ENCODE measurements around the gene PLEKHH2.
"Not testable (repeated sequence)": the region's sequence is repeated elsewhere in the genome, so short reads cannot be mapped to it uniquely, and the experiment has no call there.

Gene PLEKHH2

DNA sequence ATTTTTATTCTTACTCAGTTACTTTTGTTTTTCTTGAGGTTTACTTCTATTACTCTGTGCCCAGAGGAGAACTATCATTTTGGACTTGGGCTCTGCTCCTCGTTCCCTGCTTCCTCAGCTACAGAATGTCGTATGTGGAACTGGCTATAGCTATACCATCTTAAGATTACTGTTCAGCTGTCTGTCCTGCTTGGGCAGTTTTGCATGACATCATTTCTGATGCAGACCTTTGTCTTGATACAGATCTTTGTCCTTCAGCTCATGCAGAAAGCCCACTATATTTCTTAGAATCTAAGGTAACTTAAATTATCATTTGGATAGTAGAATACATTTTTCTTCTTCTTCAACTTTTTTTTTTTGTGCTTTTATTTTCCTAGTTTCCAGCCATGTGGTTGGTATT is 52.9 kb downstream of the PLEKHH2 start:
- ATAC-seq (ENCODE audit: insufficient read depth, low read depth), result no peak
- Histone ChIP-seq H3K79me2 (ENCODE audit: insufficient read depth, low read length) (no peaks in the 10 kb centered on the region), H3K36me3 (ENCODE audit: insufficient read depth, low read length) (no peaks in the 10 kb centered on the region), H2AFZ (ENCODE audit: low read depth, low read length) (no peak overlapping the region), H3K4me1 (ENCODE audit: insufficient read depth, low read length) (no peaks in the 10 kb centered on the region), H3K9me3 (ENCODE audit: insufficient read depth, low read length, severe bottlenecking) (no peaks in the 10 kb centered on the region), H3K27ac (ENCODE audit: low read length) (no peak overlapping the region), H4K20me1 (ENCODE audit: insufficient read depth, low read length) (no peaks in the 10 kb centered on the region), H3K27me3 (ENCODE audit: insufficient read depth, low read length, poor library complexity) (no peaks in the 10 kb centered on the region), H3K9ac (ENCODE audit: low read depth, low read length) (no peak overlapping the region), H3K4me3 (ENCODE audit: low read depth in 1 of 2, low read length in 2 of 2) (no peak overlapping the region), H3K4me2 (ENCODE audit: insufficient read depth, low read length) (no peak overlapping the region)
- no peak for TF ChIP-seq EZH2 (IDR thresholded peaks at IDR 0.05; ENCODE audit: borderline replicate concordance, low read depth, low read length, severe bottlenecking)
- TF ChIP-seq, protein P1, sequence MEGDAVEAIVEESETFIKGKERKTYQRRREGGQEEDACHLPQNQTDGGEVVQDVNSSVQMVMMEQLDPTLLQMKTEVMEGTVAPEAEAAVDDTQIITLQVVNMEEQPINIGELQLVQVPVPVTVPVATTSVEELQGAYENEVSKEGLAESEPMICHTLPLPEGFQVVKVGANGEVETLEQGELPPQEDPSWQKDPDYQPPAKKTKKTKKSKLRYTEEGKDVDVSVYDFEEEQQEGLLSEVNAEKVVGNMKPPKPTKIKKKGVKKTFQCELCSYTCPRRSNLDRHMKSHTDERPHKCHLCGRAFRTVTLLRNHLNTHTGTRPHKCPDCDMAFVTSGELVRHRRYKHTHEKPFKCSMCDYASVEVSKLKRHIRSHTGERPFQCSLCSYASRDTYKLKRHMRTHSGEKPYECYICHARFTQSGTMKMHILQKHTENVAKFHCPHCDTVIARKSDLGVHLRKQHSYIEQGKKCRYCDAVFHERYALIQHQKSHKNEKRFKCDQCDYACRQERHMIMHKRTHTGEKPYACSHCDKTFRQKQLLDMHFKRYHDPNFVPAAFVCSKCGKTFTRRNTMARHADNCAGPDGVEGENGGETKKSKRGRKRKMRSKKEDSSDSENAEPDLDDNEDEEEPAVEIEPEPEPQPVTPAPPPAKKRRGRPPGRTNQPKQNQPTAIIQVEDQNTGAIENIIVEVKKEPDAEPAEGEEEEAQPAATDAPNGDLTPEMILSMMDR (IDR thresholded peaks at IDR 0.05; ENCODE audit: borderline replicate concordance, extremely low read depth, low read length, poor library complexity, severe bottlenecking), result no peak
- no peak for DNase-seq

DNA sequence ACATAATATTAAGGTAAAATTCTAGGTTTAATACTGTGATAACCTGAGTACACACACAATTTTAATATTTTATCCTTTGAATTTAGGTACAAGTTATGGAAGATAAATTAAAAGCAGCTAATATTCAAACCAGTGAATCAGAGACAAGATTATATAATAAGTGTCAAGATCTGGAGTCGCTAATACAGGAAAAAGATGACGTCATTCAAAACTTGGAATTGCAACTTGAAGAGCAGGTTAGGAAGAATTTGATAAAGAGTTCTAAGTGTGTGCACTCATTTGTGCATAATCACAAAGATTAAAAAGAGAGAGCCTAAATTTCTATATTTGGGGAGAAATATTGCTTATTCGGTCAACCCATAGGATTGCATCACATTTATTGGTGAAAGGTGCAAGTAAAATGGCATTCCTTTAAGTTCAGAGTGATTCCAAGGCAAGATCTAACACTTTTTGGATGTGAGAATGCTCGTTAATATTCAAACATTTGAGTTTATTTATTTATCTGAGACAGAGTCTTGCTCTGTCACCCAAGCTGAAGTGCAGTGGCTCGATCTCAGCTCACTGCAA is 55.5 kb downstream of the PLEKHH2 start:
- no peaks in the 10 kb centered on the region for H3K9me3 ChIP-seq (ENCODE audit: insufficient read depth, low read length, severe bottlenecking)
- H3K4me3 ChIP-seq (ENCODE audit: low read depth in 1 of 2, low read length in 2 of 2), result no peak overlapping the region
- no peak overlapping the region for H3K9ac ChIP-seq (ENCODE audit: low read depth, low read length)
- no peaks in the 10 kb centered on the region for H3K36me3 ChIP-seq (ENCODE audit: insufficient read depth, low read length)
- no peaks in the 10 kb centered on the region for H3K27me3 ChIP-seq (ENCODE audit: insufficient read depth, low read length, poor library complexity)
- TF ChIP-seq EZH2 (IDR thresholded peaks at IDR 0.05; ENCODE audit: borderline replicate concordance, low read depth, low read length, severe bottlenecking), result no peak
- TF ChIP-seq, protein P1 (IDR thresholded peaks at IDR 0.05; ENCODE audit: borderline replicate concordance, extremely low read depth, low read length, poor library complexity, severe bottlenecking), result no peak
- no peaks in the 10 kb centered on the region for H3K4me1 ChIP-seq (ENCODE audit: insufficient read depth, low read length)
- no peak overlapping the region for H3K27ac ChIP-seq (ENCODE audit: low read length)
- H2AFZ ChIP-seq (ENCODE audit: low read depth, low read length), result no peak overlapping the region
- DNase-seq (no peak), ATAC-seq (ENCODE audit: insufficient read depth, low read depth) (no peak)
- no peaks in the 10 kb centered on the region for H4K20me1 ChIP-seq (ENCODE audit: insufficient read depth, low read length)
- no peaks in the 10 kb centered on the region for H3K79me2 ChIP-seq (ENCODE audit: insufficient read depth, low read length)
- H3K4me2 ChIP-seq (ENCODE audit: insufficient read depth, low read length), result no peak overlapping the region

DNA sequence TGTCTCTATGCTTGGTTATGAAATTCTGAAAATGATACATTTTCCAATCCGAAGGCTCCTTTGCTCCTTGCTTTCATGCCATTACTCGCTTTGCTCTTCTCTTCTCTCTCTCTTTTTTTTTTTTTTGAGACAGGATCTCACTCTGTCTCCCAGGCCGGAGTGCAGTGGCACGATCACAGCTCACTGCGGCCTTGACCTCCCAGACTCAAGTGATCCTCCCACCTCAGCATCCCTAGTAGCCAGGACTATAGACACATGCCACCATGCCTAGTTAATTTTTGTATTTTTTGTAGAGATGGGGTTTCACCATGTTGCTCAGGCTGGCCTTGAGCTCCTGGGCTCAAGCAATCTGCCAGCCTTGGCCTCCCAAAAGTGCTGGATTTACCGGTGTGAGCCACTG is 61.1 kb downstream of the PLEKHH2 start:
- not testable (repeated sequence) for H3K27ac ChIP-seq (ENCODE audit: low read length); H3K36me3 ChIP-seq (ENCODE audit: insufficient read depth, low read length); DNase-seq; H3K79me2 ChIP-seq (ENCODE audit: insufficient read depth, low read length); ATAC-seq (ENCODE audit: insufficient read depth, low read depth); H4K20me1 ChIP-seq (ENCODE audit: insufficient read depth, low read length); H3K9me3 ChIP-seq (ENCODE audit: insufficient read depth, low read length, severe bottlenecking); H3K4me3 ChIP-seq (ENCODE audit: low read depth in 1 of 2, low read length in 2 of 2); H3K9ac ChIP-seq (ENCODE audit: low read depth, low read length); H2AFZ ChIP-seq (ENCODE audit: low read depth, low read length); H3K4me2 ChIP-seq (ENCODE audit: insufficient read depth, low read length); H3K4me1 ChIP-seq (ENCODE audit: insufficient read depth, low read length)
- H3K27me3 ChIP-seq (ENCODE audit: insufficient read depth, low read length, poor library complexity), result peaks cover 21% of the 10 kb centered on the region

DNA sequence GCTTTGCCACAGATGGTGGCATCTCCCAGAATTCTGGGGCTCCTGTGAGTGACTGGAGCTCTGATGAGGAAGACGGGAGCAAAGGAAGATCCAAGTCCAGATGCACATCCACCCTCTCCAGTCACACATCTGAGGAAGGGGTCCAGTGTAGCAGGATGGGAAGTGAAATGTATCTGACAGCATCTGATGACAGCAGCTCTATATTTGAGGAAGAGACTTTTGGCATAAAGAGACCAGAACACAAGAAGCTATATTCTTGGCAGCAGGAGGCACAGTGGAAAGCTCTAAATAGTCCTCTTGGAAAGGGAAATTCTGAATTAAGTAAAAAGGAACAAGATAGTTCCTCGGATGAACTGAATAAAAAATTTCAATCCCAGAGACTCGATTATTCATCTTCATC is 62.7 kb downstream of the PLEKHH2 start:
- no peak for TF ChIP-seq EZH2 (IDR thresholded peaks at IDR 0.05; ENCODE audit: borderline replicate concordance, low read depth, low read length, severe bottlenecking)
- TF ChIP-seq, protein P1 (IDR thresholded peaks at IDR 0.05; ENCODE audit: borderline replicate concordance, extremely low read depth, low read length, poor library complexity, severe bottlenecking), result no peak
- Histone ChIP-seq H3K27me3 (ENCODE audit: insufficient read depth, low read length, poor library complexity) (peaks cover 22% of the 10 kb centered on the region), H4K20me1 (ENCODE audit: insufficient read depth, low read length) (no peaks in the 10 kb centered on the region), H3K36me3 (ENCODE audit: insufficient read depth, low read length) (no peaks in the 10 kb centered on the region), H3K4me3 (ENCODE audit: low read depth in 1 of 2, low read length in 2 of 2) (no peak overlapping the region), H2AFZ (ENCODE audit: low read depth, low read length) (no peak overlapping the region), H3K9ac (ENCODE audit: low read depth, low read length) (no peak overlapping the region), H3K4me2 (ENCODE audit: insufficient read depth, low read length) (no peak overlapping the region), H3K9me3 (ENCODE audit: insufficient read depth, low read length, severe bottlenecking) (no peaks in the 10 kb centered on the region), H3K79me2 (ENCODE audit: insufficient read depth, low read length) (no peaks in the 10 kb centered on the region), H3K27ac (ENCODE audit: low read length) (no peak overlapping the region), H3K4me1 (ENCODE audit: insufficient read depth, low read length) (no peaks in the 10 kb centered on the region)
- ATAC-seq (ENCODE audit: insufficient read depth, low read depth) (no peak), DNase-seq (no peak)

Measured in DND-41 (cell line).